C1 segment of cervical spinal cord (tissue), 14 donors: ENCODE results near the gene VDR.

Source experiments
- DNase-seq, 14 donors: peaks; one replicate each; lab custom pipeline; 2025; lab: John Stamatoyannopoulos, UW

The VDR gene

GRCh38 chr12:47930634-47931033, 25.8 kb upstream of the VDR start:
- DNase-seq, result no peak

- DNase-seq, result no peak
Measured at GRCh38 chr12:47927346-47927745, 22.6 kb upstream of the VDR start.

GRCh38 chr12:47921907-47922306, 17.1 kb upstream of the VDR start:
- no peak for DNase-seq

- DNase-seq, result no peak
Measured at GRCh38 chr12:47920913-47921312, 16.1 kb upstream of the VDR start.

- no peak for DNase-seq
Measured at GRCh38 chr12:47913081-47913480, 8.3 kb upstream of the VDR start.

- no peak for DNase-seq
Measured at GRCh38 chr12:47912556-47912955, 7.8 kb upstream of the VDR start.

GRCh38 chr12:47910981-47911380, 6.2 kb upstream of the VDR start:
- DNase-seq, result no peak

- DNase-seq, result no peak
Measured at GRCh38 chr12:47910486-47910885, 5.7 kb upstream of the VDR start.

GRCh38 chr12:47909839-47910465, 5.2 kb upstream of the VDR start:
- DNase-seq, result no peak

GRCh38 chr12:47908738-47909137, 3.9 kb upstream of the VDR start:
- DNase-seq, result no peak

- no peak for DNase-seq
Measured at GRCh38 chr12:47907851-47908454, 3.2 kb upstream of the VDR start.

GRCh38 chr12:47903927-47904712, 674 bp downstream of the VDR start:
- no peak for DNase-seq

- no peak for DNase-seq
Measured at GRCh38 chr12:47903151-47903611, 1.6 kb downstream of the VDR start.

- DNase-seq, result no peak
Measured at GRCh38 chr12:47902131-47902639, 2.6 kb downstream of the VDR start.

GRCh38 chr12:47901718-47902093, 3.1 kb downstream of the VDR start:
- no peak for DNase-seq

- DNase-seq, result no peak
Measured at GRCh38 chr12:47901063-47901717, 3.6 kb downstream of the VDR start.

GRCh38 chr12:47900131-47901062, 4.4 kb downstream of the VDR start:
- no peak for DNase-seq

GRCh38 chr12:47899466-47899865, 5.3 kb downstream of the VDR start:
- no peak for DNase-seq

GRCh38 chr12:47896633-47897032, 8.2 kb downstream of the VDR start:
- DNase-seq, result no peak

GRCh38 chr12:47896022-47896421, 8.8 kb downstream of the VDR start:
- DNase-seq, result no peak

- DNase-seq, result no peak
Measured at GRCh38 chr12:47894652-47895051, 10.1 kb downstream of the VDR start.
